SK-N-SH treated with all-trans-retinoic acid at 6 μM for 48 hours (cell line): ENCODE data around the gene TGM1.

ENCODE experiments used
- ATAC-seq: fragments of 200-7000 bp; cut with Tn5 transposase; 3 replicates; pipeline ENCODE4 v1.9.1; 2020; ENCODE audit warnings: mild to moderate bottlenecking, moderate library complexity
- ARNTL ChIP-seq: fragments of 450-650 bp; formaldehyde crosslinking; IDR thresholded peaks from 2 replicates; pipeline ENCODE4 v1.5.0; 2020; ENCODE audit warnings: low read depth, mild to moderate bottlenecking, moderate library complexity, borderline replicate concordance
- BACH2 ChIP-seq: fragments of 250-450 bp; sonication (Bioruptor Pico); IDR thresholded peaks from 2 replicates; pipeline ENCODE4 v1.9.0; 2021; ENCODE audit warnings: mild to moderate bottlenecking, borderline replicate concordance
- CSDC2 ChIP-seq: fragments of 250-450 bp; sonication (Bioruptor Pico); IDR thresholded peaks from 2 replicates; pipeline ENCODE4 v1.5.0; 2020; ENCODE audit warnings: mild to moderate bottlenecking, moderate library complexity
- ESRRG ChIP-seq: fragments of 250-450 bp; sonication (Bioruptor Pico); IDR thresholded peaks from 2 replicates; pipeline ENCODE4 v1.6.1; 2021; ENCODE audit warnings: mild to moderate bottlenecking
- GLIS3 ChIP-seq: fragments of 250-450 bp; sonication (Bioruptor Pico); IDR thresholded peaks from 2 replicates; pipeline ENCODE4 v1.5.0; 2020; ENCODE audit warnings: mild to moderate bottlenecking, moderate library complexity
- ISL1 ChIP-seq: fragments of 250-450 bp; sonication (Bioruptor Pico); IDR thresholded peaks from 2 replicates; pipeline ENCODE4 v2.1.2; 2022; ENCODE audit warnings: mild to moderate bottlenecking, moderate library complexity
- OSR1 ChIP-seq: fragments of 250-450 bp; sonication (Bioruptor Pico); IDR thresholded peaks from 2 replicates; pipeline ENCODE4 v1.8.0; 2022; ENCODE audit warnings: moderate library complexity, mild to moderate bottlenecking, inconsistent platforms
- POU6F1 ChIP-seq: fragments of 250-450 bp; sonication (Bioruptor Pico); IDR thresholded peaks from 2 replicates; pipeline ENCODE4 v1.8.0; 2021; ENCODE audit warnings: low read depth, mild to moderate bottlenecking, moderate library complexity, borderline replicate concordance
- PPARA ChIP-seq: fragments of 250-450 bp; sonication (Bioruptor Pico); IDR thresholded peaks from 2 replicates; pipeline ENCODE4 v1.5.0; 2020; ENCODE audit warnings: mild to moderate bottlenecking, borderline replicate concordance
- SNAI2 ChIP-seq: fragments of 250-450 bp; sonication (Bioruptor Pico); IDR thresholded peaks from 2 replicates; pipeline ENCODE4 v1.5.0; 2020; ENCODE audit warnings: mild to moderate bottlenecking, moderate library complexity
- TCF4 ChIP-seq: fragments of 250-450 bp; sonication (Bioruptor Pico); IDR thresholded peaks from 2 replicates; pipeline ENCODE4 v1.8.0; 2021; ENCODE audit warnings: mild to moderate bottlenecking, moderate library complexity, borderline replicate concordance
- TOX ChIP-seq: fragments of 250-450 bp; sonication (Bioruptor Pico); IDR thresholded peaks from 2 replicates; pipeline ENCODE4 v1.8.0; 2021; ENCODE audit warnings: mild to moderate bottlenecking, moderate library complexity, borderline replicate concordance
- ZC3H10 ChIP-seq: fragments of 250-450 bp; sonication (Bioruptor Pico); IDR thresholded peaks from 2 replicates; pipeline ENCODE4 v1.5.1; 2021; ENCODE audit warnings: mild to moderate bottlenecking, moderate library complexity
- ZFP3 ChIP-seq: fragments of 250-450 bp; sonication (Bioruptor Pico); IDR thresholded peaks from 2 replicates; pipeline ENCODE4 v1.5.0; 2020; ENCODE audit warnings: mild to moderate bottlenecking, moderate library complexity
- ZFP30 ChIP-seq: fragments of 450-650 bp; formaldehyde crosslinking; IDR thresholded peaks from 2 replicates; pipeline ENCODE4 v1.5.0; 2022; ENCODE audit warnings: mild to moderate bottlenecking, moderate library complexity
- ZNF565 ChIP-seq: fragments of 450-650 bp; formaldehyde crosslinking; conservative IDR thresholded peaks from 2 replicates; pipeline ENCODE4 v1.5.0; 2020; ENCODE audit warnings: low read depth, mild to moderate bottlenecking, moderate library complexity
- TF ChIP-seq, protein P1 (sequence below): fragments of 250-450 bp; sonication (Bioruptor Pico); IDR thresholded peaks from 2 replicates; pipeline ENCODE4 v1.5.1; 2021; ENCODE audit warnings: mild to moderate bottlenecking, moderate library complexity
- TF ChIP-seq, protein P2 (sequence below): fragments of 250-450 bp; sonication (Bioruptor Pico); IDR thresholded peaks from 2 replicates; pipeline ENCODE4 v1.8.0; 2020; ENCODE audit warnings: mild to moderate bottlenecking, moderate library complexity, borderline replicate concordance
- TF ChIP-seq, protein P3 (sequence below): fragments of 250-450 bp; sonication (Bioruptor Pico); IDR thresholded peaks from 2 replicates; pipeline ENCODE4 v1.5.1; 2020; ENCODE audit warnings: low read depth, mild to moderate bottlenecking, moderate library complexity
- TF ChIP-seq, protein P4 (sequence below): fragments of 250-450 bp; sonication (Bioruptor Pico); IDR thresholded peaks from 2 replicates; pipeline ENCODE4 v1.5.0; 2020; ENCODE audit warnings: mild to moderate bottlenecking, moderate library complexity

The TGM1 gene

DNA sequence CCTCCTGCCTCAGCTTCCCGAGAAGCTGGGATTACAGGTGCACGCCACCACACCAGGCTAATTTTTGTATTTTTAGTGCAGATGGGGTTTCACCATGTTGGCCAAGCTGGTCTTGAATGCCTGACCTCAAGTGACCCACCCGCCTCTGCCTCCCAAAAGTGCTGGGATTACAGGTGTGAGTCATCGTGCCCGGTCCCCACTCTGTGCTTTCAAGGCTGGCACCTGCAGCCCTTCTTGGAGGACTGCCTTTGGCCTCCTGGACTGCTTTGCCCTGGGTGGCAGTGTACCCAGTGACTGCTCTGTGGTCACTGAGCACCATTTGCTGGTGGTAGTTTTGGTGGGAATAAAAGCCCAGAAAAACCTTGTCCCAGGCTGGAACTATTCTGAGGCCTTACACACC, 24.0 kb upstream of the TGM1 start:
- TF ChIP-seq POU6F1 (CRISPR knock-in tag) = no peak
- TF ChIP-seq, protein P1, sequence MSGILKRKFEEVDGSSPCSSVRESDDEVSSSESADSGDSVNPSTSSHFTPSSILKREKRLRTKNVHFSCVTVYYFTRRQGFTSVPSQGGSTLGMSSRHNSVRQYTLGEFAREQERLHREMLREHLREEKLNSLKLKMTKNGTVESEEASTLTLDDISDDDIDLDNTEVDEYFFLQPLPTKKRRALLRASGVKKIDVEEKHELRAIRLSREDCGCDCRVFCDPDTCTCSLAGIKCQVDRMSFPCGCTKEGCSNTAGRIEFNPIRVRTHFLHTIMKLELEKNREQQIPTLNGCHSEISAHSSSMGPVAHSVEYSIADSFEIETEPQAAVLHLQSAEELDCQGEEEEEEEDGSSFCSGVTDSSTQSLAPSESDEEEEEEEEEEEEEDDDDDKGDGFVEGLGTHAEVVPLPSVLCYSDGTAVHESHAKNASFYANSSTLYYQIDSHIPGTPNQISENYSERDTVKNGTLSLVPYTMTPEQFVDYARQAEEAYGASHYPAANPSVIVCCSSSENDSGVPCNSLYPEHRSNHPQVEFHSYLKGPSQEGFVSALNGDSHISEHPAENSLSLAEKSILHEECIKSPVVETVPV (CRISPR knock-in tag) = no peak
- TF ChIP-seq TOX (CRISPR knock-in tag) = no peak
- TF ChIP-seq GLIS3 (CRISPR knock-in tag) = no peak
- no peak for TF ChIP-seq ZFP3 (CRISPR knock-in tag)
- TF ChIP-seq ESRRG = no peak
- TF ChIP-seq, protein P2, sequence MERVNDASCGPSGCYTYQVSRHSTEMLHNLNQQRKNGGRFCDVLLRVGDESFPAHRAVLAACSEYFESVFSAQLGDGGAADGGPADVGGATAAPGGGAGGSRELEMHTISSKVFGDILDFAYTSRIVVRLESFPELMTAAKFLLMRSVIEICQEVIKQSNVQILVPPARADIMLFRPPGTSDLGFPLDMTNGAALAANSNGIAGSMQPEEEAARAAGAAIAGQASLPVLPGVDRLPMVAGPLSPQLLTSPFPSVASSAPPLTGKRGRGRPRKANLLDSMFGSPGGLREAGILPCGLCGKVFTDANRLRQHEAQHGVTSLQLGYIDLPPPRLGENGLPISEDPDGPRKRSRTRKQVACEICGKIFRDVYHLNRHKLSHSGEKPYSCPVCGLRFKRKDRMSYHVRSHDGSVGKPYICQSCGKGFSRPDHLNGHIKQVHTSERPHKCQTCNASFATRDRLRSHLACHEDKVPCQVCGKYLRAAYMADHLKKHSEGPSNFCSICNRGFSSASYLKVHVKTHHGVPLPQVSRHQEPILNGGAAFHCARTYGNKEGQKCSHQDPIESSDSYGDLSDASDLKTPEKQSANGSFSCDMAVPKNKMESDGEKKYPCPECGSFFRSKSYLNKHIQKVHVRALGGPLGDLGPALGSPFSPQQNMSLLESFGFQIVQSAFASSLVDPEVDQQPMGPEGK = no peak
- TF ChIP-seq ZNF565 (CRISPR knock-in tag) = no peak
- TF ChIP-seq, protein P3, sequence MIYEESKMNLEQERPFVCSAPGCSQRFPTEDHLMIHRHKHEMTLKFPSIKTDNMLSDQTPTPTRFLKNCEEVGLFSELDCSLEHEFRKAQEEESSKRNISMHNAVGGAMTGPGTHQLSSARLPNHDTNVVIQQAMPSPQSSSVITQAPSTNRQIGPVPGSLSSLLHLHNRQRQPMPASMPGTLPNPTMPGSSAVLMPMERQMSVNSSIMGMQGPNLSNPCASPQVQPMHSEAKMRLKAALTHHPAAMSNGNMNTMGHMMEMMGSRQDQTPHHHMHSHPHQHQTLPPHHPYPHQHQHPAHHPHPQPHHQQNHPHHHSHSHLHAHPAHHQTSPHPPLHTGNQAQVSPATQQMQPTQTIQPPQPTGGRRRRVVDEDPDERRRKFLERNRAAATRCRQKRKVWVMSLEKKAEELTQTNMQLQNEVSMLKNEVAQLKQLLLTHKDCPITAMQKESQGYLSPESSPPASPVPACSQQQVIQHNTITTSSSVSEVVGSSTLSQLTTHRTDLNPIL (CRISPR knock-in tag) = no peak
- ATAC-seq = no peak

GRCh38 chr14:24285351-24285750, 22.4 kb upstream of the TGM1 start:
- ATAC-seq = no peak
- TF ChIP-seq ZC3H10 (no peak), POU6F1 (CRISPR knock-in tag) (no peak), ZFP30 (CRISPR knock-in tag) (no peak), TOX (CRISPR knock-in tag) (no peak), GLIS3 (CRISPR knock-in tag) (no peak), TCF4 (CRISPR knock-in tag) (no peak), ARNTL (no peak), ZFP3 (CRISPR knock-in tag) (no peak), PPARA (no peak), SNAI2 (CRISPR knock-in tag) (no peak)
- TF ChIP-seq, protein P4, sequence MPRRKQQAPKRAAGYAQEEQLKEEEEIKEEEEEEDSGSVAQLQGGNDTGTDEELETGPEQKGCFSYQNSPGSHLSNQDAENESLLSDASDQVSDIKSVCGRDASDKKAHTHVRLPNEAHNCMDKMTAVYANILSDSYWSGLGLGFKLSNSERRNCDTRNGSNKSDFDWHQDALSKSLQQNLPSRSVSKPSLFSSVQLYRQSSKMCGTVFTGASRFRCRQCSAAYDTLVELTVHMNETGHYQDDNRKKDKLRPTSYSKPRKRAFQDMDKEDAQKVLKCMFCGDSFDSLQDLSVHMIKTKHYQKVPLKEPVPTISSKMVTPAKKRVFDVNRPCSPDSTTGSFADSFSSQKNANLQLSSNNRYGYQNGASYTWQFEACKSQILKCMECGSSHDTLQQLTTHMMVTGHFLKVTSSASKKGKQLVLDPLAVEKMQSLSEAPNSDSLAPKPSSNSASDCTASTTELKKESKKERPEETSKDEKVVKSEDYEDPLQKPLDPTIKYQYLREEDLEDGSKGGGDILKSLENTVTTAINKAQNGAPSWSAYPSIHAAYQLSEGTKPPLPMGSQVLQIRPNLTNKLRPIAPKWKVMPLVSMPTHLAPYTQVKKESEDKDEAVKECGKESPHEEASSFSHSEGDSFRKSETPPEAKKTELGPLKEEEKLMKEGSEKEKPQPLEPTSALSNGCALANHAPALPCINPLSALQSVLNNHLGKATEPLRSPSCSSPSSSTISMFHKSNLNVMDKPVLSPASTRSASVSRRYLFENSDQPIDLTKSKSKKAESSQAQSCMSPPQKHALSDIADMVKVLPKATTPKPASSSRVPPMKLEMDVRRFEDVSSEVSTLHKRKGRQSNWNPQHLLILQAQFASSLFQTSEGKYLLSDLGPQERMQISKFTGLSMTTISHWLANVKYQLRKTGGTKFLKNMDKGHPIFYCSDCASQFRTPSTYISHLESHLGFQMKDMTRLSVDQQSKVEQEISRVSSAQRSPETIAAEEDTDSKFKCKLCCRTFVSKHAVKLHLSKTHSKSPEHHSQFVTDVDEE (CRISPR knock-in tag) = no peak
- TF ChIP-seq, protein P3 (CRISPR knock-in tag) = no peak

GRCh38 chr14:24284501-24285035, 21.6 kb upstream of the TGM1 start:
- TF ChIP-seq ARNTL = no peak
- no peak for TF ChIP-seq ZNF565 (CRISPR knock-in tag)
- TF ChIP-seq SNAI2 (CRISPR knock-in tag) = no peak
- TF ChIP-seq, protein P1 (CRISPR knock-in tag) = no peak
- no peak for TF ChIP-seq BACH2 (CRISPR knock-in tag)
- TF ChIP-seq CSDC2 (CRISPR knock-in tag) = no peak
- no peak for TF ChIP-seq OSR1 (CRISPR knock-in tag)
- no peak for TF ChIP-seq GLIS3 (CRISPR knock-in tag)
- TF ChIP-seq, protein P2 = no peak
- no peak for TF ChIP-seq ISL1 (CRISPR knock-in tag)
- no peak for TF ChIP-seq ZFP30 (CRISPR knock-in tag)

More at GRCh38 chr14:24284501-24285035, 21.6 kb upstream of the TGM1 start:
- ATAC-seq = no peak
